ENCODE results near the gene DYNC1H1. TPM values are rescaled to one million over a fixed set of nuclear protein-coding genes. Genes with fewer than 3 reads are reported as not detected.
"Not testable (repeated sequence)": the region's sequence is repeated elsewhere in the genome, so short reads cannot be mapped to it uniquely, and the experiment has no call there.

Gene DYNC1H1
- total RNA-seq, 4 donors from 2014 or later = 606 to 1,020 (median 666) TPM

GRCh38 chr14:102063808-102064429, 99.5 kb downstream of the DYNC1H1 start:
- Histone ChIP-seq H3K4me1 (peaks cover 0 to 15% (median 4%) of the 10 kb centered on the region in 3 donors), H3K4me3 (no peak overlapping the region), H3K9me3 (no peaks in the 10 kb centered on the region), H3K36me3 (no peaks in the 10 kb centered on the region), H3K27ac (peak overlapping the region in 3 of 4 donors; percentile 3 to 38 (median 23)), H3K27me3 (no peaks in the 10 kb centered on the region)
- ATAC-seq = no peak
- TF ChIP-seq, protein P1, sequence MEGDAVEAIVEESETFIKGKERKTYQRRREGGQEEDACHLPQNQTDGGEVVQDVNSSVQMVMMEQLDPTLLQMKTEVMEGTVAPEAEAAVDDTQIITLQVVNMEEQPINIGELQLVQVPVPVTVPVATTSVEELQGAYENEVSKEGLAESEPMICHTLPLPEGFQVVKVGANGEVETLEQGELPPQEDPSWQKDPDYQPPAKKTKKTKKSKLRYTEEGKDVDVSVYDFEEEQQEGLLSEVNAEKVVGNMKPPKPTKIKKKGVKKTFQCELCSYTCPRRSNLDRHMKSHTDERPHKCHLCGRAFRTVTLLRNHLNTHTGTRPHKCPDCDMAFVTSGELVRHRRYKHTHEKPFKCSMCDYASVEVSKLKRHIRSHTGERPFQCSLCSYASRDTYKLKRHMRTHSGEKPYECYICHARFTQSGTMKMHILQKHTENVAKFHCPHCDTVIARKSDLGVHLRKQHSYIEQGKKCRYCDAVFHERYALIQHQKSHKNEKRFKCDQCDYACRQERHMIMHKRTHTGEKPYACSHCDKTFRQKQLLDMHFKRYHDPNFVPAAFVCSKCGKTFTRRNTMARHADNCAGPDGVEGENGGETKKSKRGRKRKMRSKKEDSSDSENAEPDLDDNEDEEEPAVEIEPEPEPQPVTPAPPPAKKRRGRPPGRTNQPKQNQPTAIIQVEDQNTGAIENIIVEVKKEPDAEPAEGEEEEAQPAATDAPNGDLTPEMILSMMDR (IDR thresholded peaks at IDR 0.05) = no peak
- TF ChIP-seq EP300 (IDR thresholded peaks at IDR 0.05) (no peak), POLR2AphosphoS5 (IDR thresholded peaks at IDR 0.05) (no peak), POLR2A (IDR thresholded peaks at IDR 0.05) (no peak)
- 70 to 71% methylated on average over 8 to 12 of the region's 14 CpGs for WGBS, 2 donors (ENCODE audit: low coverage in 1 of 2)

DNA sequence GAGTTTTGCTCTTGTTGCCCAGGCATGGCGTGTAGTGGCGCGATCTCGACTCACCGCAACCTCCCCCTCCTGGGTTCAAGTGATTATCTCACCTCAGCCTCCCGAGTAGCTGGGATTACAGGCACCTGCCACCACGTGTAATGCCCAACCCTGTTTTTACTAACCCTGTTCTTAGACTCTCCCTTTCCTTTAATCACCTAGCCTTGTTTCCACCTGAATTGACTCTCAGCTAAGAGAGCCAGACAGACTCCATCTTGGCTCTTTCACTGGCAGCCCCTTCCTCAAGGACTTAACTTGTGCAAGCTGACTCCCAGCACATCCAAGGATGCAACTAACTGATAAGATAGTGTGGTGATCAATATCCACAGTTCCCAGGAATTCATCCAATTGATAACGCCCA, 100.2 kb downstream of the DYNC1H1 start:
- WGBS, 2 donors (ENCODE audit: low coverage in 1 of 2) = 75 to 94% methylated on average over 2 to 4 of the region's 8 CpGs
- not testable (repeated sequence) for H3K4me3 ChIP-seq, H3K9me3 ChIP-seq, ATAC-seq, H3K36me3 ChIP-seq, H3K27me3 ChIP-seq, H3K27ac ChIP-seq
- H3K4me1 ChIP-seq = peaks cover 0 to 15% (median 4%) of the 10 kb centered on the region in 3 donors

- TF ChIP-seq POLR2AphosphoS5 (IDR thresholded peaks at IDR 0.05) (no peak), POLR2A (IDR thresholded peaks at IDR 0.05) (no peak), EP300 (IDR thresholded peaks at IDR 0.05) (no peak)
- TF ChIP-seq, protein P1 (IDR thresholded peaks at IDR 0.05) = no peak
- Histone ChIP-seq H3K27ac (no peak overlapping the region), H3K27me3 (no peaks in the 10 kb centered on the region), H3K4me1 (peaks cover 0 to 16% (median 4%) of the 10 kb centered on the region in 3 donors), H3K36me3 (no peaks in the 10 kb centered on the region), H3K4me3 (no peak overlapping the region), H3K9me3 (no peaks in the 10 kb centered on the region)
- ATAC-seq = no peak
- WGBS, 2 donors (ENCODE audit: low coverage in 1 of 2) = 69 to 100% methylated on average over 1 to 4 of the region's 12 CpGs
Measured at GRCh38 chr14:102066041-102066451, 101.7 kb downstream of the DYNC1H1 start.

DNA sequence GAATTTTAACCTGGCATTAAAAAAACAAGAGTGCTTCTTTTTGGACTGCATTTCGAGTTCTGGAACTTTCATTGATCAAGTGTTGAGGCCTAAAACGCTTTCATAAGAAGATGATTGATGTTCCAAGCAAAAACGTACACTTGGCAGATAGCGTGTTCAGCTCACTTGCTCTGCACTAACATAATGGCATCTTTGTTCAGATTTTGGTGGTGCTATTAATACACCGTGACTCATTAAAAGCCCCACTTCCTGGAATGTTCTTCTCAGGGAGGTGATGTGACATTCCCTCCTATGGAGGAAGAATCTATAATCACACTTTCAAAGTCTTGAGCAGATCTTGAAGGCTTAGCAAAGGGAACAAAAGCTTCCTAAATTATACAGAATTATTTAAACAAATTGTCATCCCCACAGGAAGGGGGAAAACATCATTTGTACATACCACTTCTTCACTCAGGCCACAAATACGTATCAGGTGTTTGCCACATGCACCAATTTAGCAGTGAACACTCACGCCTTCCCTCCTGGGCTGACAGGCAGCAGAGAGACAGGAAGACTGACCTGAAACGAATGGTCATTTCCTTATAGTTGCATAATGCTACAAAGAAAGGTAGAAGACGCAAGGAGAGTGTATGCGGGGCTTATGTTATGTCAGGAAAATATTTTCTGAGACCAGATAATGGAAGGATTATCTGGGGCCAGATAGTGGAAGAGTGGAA, 107.1 kb downstream of the DYNC1H1 start:
- no peak for ATAC-seq
- no peaks in the 10 kb centered on the region for H3K27me3 ChIP-seq
- 40 to 68% methylated on average over 6 to 8 of the region's 10 CpGs for WGBS, 2 donors (ENCODE audit: low coverage in 1 of 2)
- no peaks in the 10 kb centered on the region for H3K36me3 ChIP-seq
- no peaks in the 10 kb centered on the region for H3K9me3 ChIP-seq
- H3K4me1 ChIP-seq = peaks cover 0 to 9% (median 0%) of the 10 kb centered on the region in 3 donors
- TF ChIP-seq POLR2AphosphoS5 (IDR thresholded peaks at IDR 0.05) (no peak), EP300 (IDR thresholded peaks at IDR 0.05) (no peak), POLR2A (IDR thresholded peaks at IDR 0.05) (no peak)
- TF ChIP-seq, protein P1 (IDR thresholded peaks at IDR 0.05) = no peak
- no peak overlapping the region for H3K4me3 ChIP-seq
- peak overlapping the region in 3 of 4 donors; percentile 18 to 52 (median 21) for H3K27ac ChIP-seq

GRCh38 chr14:102074415-102074964, 110.1 kb downstream of the DYNC1H1 start:
- Histone ChIP-seq H3K27me3 (no peaks in the 10 kb centered on the region), H3K27ac (no peak overlapping the region), H3K9me3 (no peaks in the 10 kb centered on the region), H3K4me1 (peaks cover 0 to 9% (median 0%) of the 10 kb centered on the region in 3 donors), H3K36me3 (peaks cover 0 to 20% of the 10 kb centered on the region in 2 donors), H3K4me3 (no peak overlapping the region)
- ATAC-seq = no peak
- TF ChIP-seq POLR2AphosphoS5 (IDR thresholded peaks at IDR 0.05) (no peak), POLR2A (IDR thresholded peaks at IDR 0.05) (no peak), EP300 (IDR thresholded peaks at IDR 0.05) (no peak)
- TF ChIP-seq, protein P1 (IDR thresholded peaks at IDR 0.05) = no peak
- WGBS, 2 donors (ENCODE audit: low coverage in 1 of 2) = 76 to 85% methylated on average over 2 to 4 of the region's 4 CpGs

All from gastroesophageal sphincter (tissue), 4 donors.